Central memory CD8-positive, alpha-beta T cell (primary cell): Measurements from ENCODE around the gene ADCK2.
"Not testable (repeated sequence)": the region's sequence is repeated elsewhere in the genome, so short reads cannot be mapped to it uniquely, and the experiment has no call there.

Experiments
- ATAC-seq: fragments of 150-1000 bp; cut with Tn5 transposase; replicated peaks from 2 replicates; pipeline ENCODE4 v1.10.0; 2022; ENCODE audit warnings: mild to moderate bottlenecking, moderate FRiP score, moderate number of reproducible peaks; ENCODE audit not compliant: poor library complexity, severe bottlenecking; ENCODE audit errors: extremely low read depth
- DNase-seq, 2 donors: peaks; one replicate each; pipeline ENCODE4 v3.0.0; 2021; ENCODE audit warnings: low spot score in 2 of 2
- H3K27ac Mint-ChIP-seq: one replicate; pipeline ENCODE4 v1.8.0; 2022; ENCODE audit warnings: low read depth, mild to moderate bottlenecking, moderate library complexity, mixed read lengths
- H3K27me3 Mint-ChIP-seq: one replicate; pipeline ENCODE4 v1.8.0; 2022; ENCODE audit warnings: mixed read lengths
- H3K36me3 Mint-ChIP-seq: one replicate; pipeline ENCODE4 v1.8.0; 2022; ENCODE audit warnings: mild to moderate bottlenecking, moderate library complexity, mixed read lengths; ENCODE audit not compliant: insufficient read depth
- H3K4me1 Mint-ChIP-seq: one replicate; pipeline ENCODE4 v1.8.0; 2022; ENCODE audit warnings: mixed read lengths
- H3K4me3 Mint-ChIP-seq: one replicate; pipeline ENCODE4 v1.8.0; 2022; ENCODE audit warnings: mild to moderate bottlenecking, moderate library complexity, mixed read lengths
- H3K9me3 Mint-ChIP-seq: one replicate; pipeline ENCODE4 v1.8.0; 2022; ENCODE audit warnings: mixed read lengths

ADCK2 gene

GRCh38 chr7:140679186-140679585 is 6.4 kb downstream of the ADCK2 start:
- H3K9me3 Mint-ChIP-seq: no peaks in the 10 kb centered on the region
- ATAC-seq (no peak), DNase-seq (no peak)
- H3K27ac Mint-ChIP-seq: no peak overlapping the region
- peaks cover 51% of the 10 kb centered on the region for H3K36me3 Mint-ChIP-seq
- H3K27me3 Mint-ChIP-seq: no peaks in the 10 kb centered on the region
- peaks cover 33% of the 10 kb centered on the region for H3K4me1 Mint-ChIP-seq
- H3K4me3 Mint-ChIP-seq: no peak overlapping the region

- DNase-seq: no peak
- H3K27ac Mint-ChIP-seq: no peak overlapping the region
These were observed 8.1 kb downstream of the ADCK2 start for GRCh38 chr7:140680886-140681285.

DNA sequence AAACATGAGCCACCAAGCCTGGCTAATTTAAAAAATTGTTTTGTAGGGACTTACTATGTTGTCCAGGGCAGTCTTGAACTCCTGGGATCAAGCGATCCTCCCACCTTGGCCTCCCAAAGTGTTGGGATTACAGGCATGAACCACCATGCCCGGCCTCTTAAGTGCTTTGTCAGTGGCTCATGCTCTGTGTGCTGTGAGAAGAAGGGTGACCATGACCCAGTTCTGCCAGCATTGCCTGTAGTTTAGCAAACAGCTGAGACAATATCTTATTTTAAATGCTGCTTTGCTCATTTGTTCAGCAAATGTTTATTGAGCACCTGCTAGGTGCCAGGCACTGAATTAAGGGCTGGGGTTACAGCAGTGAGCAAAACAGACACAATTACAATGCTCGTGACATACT is 9.0 kb downstream of the ADCK2 start:
- Mint-ChIP-seq H3K36me3 (peaks cover 50% of the 10 kb centered on the region), H3K27me3 (no peaks in the 10 kb centered on the region), H3K4me3 (no peak overlapping the region), H3K9me3 (no peaks in the 10 kb centered on the region), H3K27ac (no peak overlapping the region), H3K4me1 (peaks cover 13% of the 10 kb centered on the region)
- ATAC-seq (no peak), DNase-seq (no peak)

More at GRCh38 chr7:140680886-140681285, 8.1 kb downstream of the ADCK2 start:
- no peak for ATAC-seq
- Mint-ChIP-seq H3K27me3 (no peaks in the 10 kb centered on the region), H3K4me3 (no peak overlapping the region), H3K4me1 (peaks cover 19% of the 10 kb centered on the region), H3K36me3 (peaks cover 52% of the 10 kb centered on the region), H3K9me3 (no peaks in the 10 kb centered on the region)

DNA sequence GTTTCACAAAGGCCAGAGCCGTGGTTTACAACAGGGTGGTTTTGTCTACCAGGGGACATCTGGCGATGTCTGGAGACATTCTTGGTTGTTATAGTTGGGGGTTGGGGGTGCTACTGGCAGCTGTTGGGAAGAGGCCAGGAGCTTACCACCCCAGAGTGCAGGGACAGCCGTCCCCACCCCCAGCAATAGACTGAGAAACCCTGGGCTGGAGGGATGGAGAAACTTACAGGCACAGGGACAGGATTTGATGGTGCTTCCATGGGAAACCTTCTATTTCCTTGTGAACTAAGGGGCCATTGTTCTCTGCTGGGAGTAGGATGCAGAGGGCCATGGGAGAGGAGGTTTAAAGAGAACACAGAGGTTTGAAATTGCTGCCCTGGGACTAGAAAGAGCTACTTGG is 10.9 kb downstream of the ADCK2 start:
- H3K27ac Mint-ChIP-seq: no peak overlapping the region
- ATAC-seq: no peak
- no peak for DNase-seq
- H3K36me3 Mint-ChIP-seq: peaks cover 47% of the 10 kb centered on the region
- H3K9me3 Mint-ChIP-seq: no peaks in the 10 kb centered on the region
- no peaks in the 10 kb centered on the region for H3K4me1 Mint-ChIP-seq
- no peaks in the 10 kb centered on the region for H3K27me3 Mint-ChIP-seq
- no peak overlapping the region for H3K4me3 Mint-ChIP-seq

DNA sequence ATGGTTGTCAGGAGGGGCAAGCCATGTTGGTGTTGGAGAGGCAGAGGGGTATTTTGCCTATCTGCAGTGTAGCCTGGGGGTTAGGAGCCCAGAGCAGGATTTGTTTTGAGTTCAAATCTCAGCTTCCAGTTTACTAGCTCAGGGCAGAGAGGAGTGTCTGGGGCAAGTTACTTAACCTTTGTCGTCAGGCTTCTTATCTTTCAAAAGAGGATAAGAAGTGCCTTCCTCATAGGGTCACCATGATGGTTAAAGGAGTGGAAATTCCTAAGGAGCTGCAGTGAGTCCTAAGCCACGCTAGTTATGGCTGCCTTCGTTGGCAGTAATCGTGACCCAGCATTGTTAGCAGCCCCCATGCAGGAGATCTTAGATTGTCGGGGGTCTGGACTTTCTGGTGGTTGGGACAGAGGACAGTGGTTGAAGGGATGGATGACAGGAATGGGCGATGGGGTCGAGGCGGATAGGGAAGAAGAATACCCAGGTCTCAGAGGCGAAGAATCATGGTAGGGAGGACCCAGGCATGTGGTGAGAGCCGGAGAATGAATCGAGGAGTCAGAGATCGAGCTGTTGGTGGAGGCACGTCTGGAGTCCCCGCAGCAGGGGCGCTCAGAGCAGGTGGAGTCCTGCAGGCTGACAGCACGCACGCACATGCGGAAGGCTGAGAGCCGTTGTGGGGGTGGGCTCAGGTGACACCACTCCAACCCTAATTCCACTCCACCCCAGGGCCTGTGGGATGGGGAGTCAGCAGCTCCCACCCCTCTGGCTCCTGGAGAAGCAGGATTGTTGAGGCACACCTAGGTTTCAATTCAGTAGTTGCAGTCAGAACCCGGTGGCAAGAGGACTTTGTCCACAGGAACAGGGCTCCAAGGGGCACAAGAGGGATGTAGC is 11.6 kb downstream of the ADCK2 start:
- H3K27ac Mint-ChIP-seq: no peak overlapping the region
- no peak for ATAC-seq
- no peak for DNase-seq
- no peaks in the 10 kb centered on the region for H3K27me3 Mint-ChIP-seq
- H3K36me3 Mint-ChIP-seq: peaks cover 43% of the 10 kb centered on the region
- no peak overlapping the region for H3K4me3 Mint-ChIP-seq
- H3K9me3 Mint-ChIP-seq: no peaks in the 10 kb centered on the region
- no peaks in the 10 kb centered on the region for H3K4me1 Mint-ChIP-seq

GRCh38 chr7:140685407-140686087 is 12.8 kb downstream of the ADCK2 start:
- H3K36me3 Mint-ChIP-seq: peaks cover 33% of the 10 kb centered on the region
- H3K4me3 Mint-ChIP-seq: no peak overlapping the region
- no peak overlapping the region for H3K27ac Mint-ChIP-seq
- no peak for ATAC-seq
- no peaks in the 10 kb centered on the region for H3K9me3 Mint-ChIP-seq
- no peaks in the 10 kb centered on the region for H3K4me1 Mint-ChIP-seq
- no peaks in the 10 kb centered on the region for H3K27me3 Mint-ChIP-seq
- no peak for DNase-seq

- DNase-seq: no peak
- Mint-ChIP-seq H3K27me3 (no peaks in the 10 kb centered on the region), H3K4me1 (no peaks in the 10 kb centered on the region), H3K9me3 (no peaks in the 10 kb centered on the region), H3K36me3 (peaks cover 22% of the 10 kb centered on the region), H3K27ac (no peak overlapping the region), H3K4me3 (no peak overlapping the region)
- ATAC-seq: no peak
These were observed 14.2 kb downstream of the ADCK2 start for GRCh38 chr7:140686921-140687320.

- Mint-ChIP-seq H3K36me3 (peaks cover 19% of the 10 kb centered on the region), H3K27ac (no peak overlapping the region), H3K9me3 (no peaks in the 10 kb centered on the region), H3K27me3 (no peaks in the 10 kb centered on the region), H3K4me1 (no peaks in the 10 kb centered on the region), H3K4me3 (no peak overlapping the region)
- ATAC-seq (no peak), DNase-seq (no peak)
These were observed 15.6 kb downstream of the ADCK2 start for GRCh38 chr7:140688341-140688740.

- Mint-ChIP-seq H3K36me3 (peaks cover 17% of the 10 kb centered on the region), H3K4me3 (no peak overlapping the region), H3K9me3 (no peaks in the 10 kb centered on the region), H3K4me1 (no peaks in the 10 kb centered on the region), H3K27ac (no peak overlapping the region), H3K27me3 (no peaks in the 10 kb centered on the region)
- DNase-seq (no peak), ATAC-seq (no peak)
These were observed 16.7 kb downstream of the ADCK2 start for GRCh38 chr7:140689199-140690152.

- H3K4me3 Mint-ChIP-seq: no peak overlapping the region
- H3K27ac Mint-ChIP-seq: no peak overlapping the region
- DNase-seq (no peak), ATAC-seq (no peak)
- peaks cover 17% of the 10 kb centered on the region for H3K36me3 Mint-ChIP-seq
- H3K27me3 Mint-ChIP-seq: no peaks in the 10 kb centered on the region
- H3K4me1 Mint-ChIP-seq: peaks cover under 1% of the 10 kb centered on the region
- H3K9me3 Mint-ChIP-seq: no peaks in the 10 kb centered on the region
These were observed 18.8 kb downstream of the ADCK2 start for GRCh38 chr7:140691376-140692045.

- not testable (repeated sequence) for ATAC-seq, H3K9me3 Mint-ChIP-seq, H3K27me3 Mint-ChIP-seq, DNase-seq, H3K4me3 Mint-ChIP-seq
- Mint-ChIP-seq H3K4me1 (peaks cover 20% of the 10 kb centered on the region), H3K27ac (peak overlapping the region; percentile 53), H3K36me3 (peaks cover 12% of the 10 kb centered on the region)
These were observed 21.1 kb downstream of the ADCK2 start for GRCh38 chr7:140693849-140694248.

GRCh38 chr7:140694592-140694991 is 21.8 kb downstream of the ADCK2 start:
- H3K4me3 Mint-ChIP-seq: no peak overlapping the region
- peaks cover 12% of the 10 kb centered on the region for H3K36me3 Mint-ChIP-seq
- no peak for ATAC-seq
- no peaks in the 10 kb centered on the region for H3K9me3 Mint-ChIP-seq
- H3K27ac Mint-ChIP-seq: peak overlapping the region; percentile 53
- peaks cover 27% of the 10 kb centered on the region for H3K4me1 Mint-ChIP-seq
- H3K27me3 Mint-ChIP-seq: no peaks in the 10 kb centered on the region
- no peak for DNase-seq
